GM19239 (cell line): ENCODE measurements around the gene PRKG1.
A peak's percentile ranks its signal among the peaks of the same experiment; 100 is the strongest.

ENCODE experiments used
- DNase-seq: peaks from one replicate; pipeline ENCODE4 v3.0.0; 2011; ENCODE audit warnings: low spot score; ENCODE audit not compliant: insufficient read length
- FAIRE-seq: peaks from 2 replicates; lab custom pipeline; 2011; peaks lifted over from hg19 to GRCh38; lab: Jason Lieb, UNC

PRKG1 gene

GRCh38 chr10:51877636-51878035 lies 803.3 kb downstream of the PRKG1 start:
- no peak for FAIRE-seq
- DNase-seq: no peak

DNA sequence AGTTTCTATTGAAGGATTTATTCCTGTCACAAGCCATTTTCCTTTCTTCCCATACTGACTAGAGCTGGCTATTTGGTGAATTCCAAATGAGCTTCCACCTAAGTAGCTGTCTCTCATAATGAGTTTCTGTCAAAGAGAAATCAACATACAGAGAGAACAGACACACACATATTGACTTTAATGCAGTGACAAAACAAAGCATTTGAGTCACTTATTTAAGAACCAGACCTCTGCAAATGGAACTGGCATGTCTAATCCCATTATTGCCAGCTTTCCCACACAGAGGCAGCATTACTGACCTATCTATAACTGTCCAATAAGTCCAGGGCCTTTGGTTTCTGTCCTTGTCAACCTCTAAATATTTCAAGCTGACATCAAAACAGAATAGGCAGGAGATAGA lies 804.4 kb downstream of the PRKG1 start:
- FAIRE-seq (no peak), DNase-seq (no peak)

- DNase-seq: no peak
- FAIRE-seq: peak; percentile 76
These were observed 805.0 kb downstream of the PRKG1 start for GRCh38 chr10:51879238-51879637.

DNA sequence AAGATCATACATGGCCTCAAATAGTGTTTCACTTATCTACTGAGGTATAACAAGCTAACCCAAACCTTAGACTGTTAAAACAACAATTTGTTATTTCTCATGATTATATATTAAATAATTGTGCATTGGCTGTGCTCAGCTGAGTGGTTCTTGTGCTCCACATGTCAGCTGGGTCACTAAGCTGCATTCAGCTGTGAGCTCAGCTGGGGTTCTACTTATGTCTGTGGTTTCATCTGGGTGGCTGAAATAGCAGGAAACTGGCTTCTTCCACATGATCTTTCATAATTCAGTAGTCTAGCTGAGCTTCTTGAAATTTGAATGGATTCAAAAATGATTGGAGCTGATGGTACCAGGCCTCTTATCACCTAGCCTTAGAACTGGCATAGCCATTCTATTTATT lies 806.9 kb downstream of the PRKG1 start:
- FAIRE-seq (no peak), DNase-seq (no peak)

DNA sequence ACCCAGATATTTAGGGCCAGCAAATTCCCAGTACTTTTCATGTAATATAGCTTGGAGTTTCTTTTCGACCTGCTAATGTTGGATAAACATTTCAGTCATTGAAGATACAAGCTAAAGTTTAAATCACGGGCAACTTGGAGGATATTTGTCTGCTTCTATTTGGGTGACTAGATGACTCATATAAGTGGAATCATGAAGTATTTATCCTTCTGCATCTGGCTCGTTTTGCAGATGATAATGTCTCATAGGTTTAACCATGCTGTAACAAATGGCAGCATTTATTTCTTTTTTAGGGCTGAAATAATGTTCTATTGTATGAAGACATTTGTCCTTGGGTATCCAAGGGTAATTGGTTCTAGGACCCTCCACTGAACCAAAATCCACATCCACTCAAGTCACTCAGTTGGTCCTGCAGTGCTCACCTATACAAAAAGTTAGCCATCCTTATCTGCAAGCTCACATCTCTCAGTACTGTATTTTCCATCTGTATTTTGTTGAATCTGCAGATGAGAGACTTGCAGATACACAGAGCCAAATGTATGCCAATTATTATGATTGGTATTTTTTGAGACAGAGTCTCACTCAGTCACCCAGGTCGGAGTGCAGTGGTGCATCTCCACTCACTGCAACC lies 812.3 kb downstream of the PRKG1 start:
- FAIRE-seq (no peak), DNase-seq (no peak)

DNA sequence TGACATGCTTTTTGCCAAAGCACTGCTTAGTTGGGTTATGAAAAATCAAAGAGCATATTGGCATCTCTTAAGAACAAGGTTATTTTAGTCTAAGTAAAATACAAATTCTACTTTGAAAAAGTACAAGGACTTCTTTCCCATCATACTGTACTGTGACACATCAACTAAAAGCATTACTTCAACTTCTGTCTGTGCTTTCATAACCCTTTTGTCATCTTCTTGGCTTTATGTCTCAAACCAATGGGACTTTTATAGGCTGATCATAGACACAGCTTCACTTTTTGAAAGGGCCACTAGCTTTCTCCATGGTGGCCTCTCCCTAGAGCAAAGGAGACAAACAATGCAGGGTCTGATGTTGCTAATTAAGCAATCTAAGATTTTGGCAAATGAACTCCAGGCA lies 814.0 kb downstream of the PRKG1 start:
- no peak for FAIRE-seq
- no peak for DNase-seq

- DNase-seq: no peak
These were observed 818.0 kb downstream of the PRKG1 start for GRCh38 chr10:51892313-51892712.

DNA sequence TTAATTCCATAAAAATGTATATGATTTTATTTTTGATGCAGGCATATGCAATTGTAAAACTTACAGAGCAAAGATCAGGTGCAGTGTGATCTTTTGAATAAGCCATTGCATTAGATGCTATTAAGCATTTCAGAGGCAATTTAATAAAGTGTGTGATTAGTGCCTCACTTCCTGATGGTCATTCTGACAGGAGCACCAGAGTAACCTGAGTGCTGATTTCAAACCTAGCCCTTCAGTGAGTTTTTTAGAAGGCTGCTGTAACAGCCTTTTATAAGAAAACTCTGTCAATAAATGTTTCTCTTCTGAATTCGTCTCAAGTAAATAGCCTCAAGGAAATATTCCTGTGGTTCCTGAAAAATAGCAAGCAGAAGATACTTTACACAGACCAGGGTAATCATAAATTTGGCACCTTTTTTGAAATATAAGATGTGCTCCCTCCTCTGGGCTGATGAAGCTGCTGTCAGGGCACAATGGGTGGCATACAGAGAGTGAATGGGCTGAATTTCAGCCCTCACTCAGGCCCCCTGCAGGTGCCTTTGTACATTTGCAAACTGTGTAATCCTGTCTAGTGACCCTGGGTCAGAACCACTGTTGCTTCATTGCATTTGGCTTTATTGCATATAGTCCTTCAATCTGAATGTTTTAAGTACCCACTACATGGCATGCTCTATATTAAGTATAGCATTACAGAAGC lies 818.8 kb downstream of the PRKG1 start:
- DNase-seq (no peak), FAIRE-seq (no peak)

More at GRCh38 chr10:51892313-51892712, 818.0 kb downstream of the PRKG1 start:
- no peak for FAIRE-seq

DNA sequence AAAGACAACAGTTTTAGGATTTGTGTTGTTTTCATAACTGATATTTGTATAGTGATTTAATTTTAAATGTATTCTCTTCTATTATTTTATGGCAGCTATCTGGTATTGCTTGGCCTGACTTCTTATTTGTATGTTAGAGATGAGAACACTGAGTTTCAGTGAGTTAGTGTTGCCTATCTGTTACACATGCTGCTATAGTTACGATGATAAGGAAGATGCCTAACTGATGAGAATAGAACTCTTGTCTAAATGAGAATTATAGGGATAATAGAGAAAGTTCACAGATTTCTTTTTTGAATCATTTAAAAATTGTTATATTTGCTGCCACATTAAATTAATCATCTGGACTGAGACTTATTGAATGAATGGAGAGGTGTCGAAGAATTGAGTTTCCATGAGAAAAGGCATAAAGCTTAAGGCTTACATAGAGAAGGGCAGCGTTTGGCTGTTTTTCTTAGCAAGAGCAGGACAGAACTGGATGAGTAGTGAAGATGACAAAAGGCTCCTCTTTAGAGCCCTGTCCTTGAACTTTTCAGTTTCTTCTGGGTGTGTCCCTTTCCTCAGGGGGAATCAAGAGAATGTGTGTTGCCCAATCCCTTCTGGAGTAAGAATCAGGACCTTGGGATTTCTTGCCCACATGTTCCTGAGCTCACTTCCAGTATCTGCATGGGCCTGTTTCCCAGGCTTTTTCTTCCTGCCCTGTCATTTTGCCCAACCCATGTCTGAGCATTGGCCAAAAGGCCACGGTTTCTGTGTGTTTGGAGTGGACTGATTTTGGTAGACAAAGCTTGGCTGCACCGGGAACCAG lies 820.7 kb downstream of the PRKG1 start:
- FAIRE-seq (no peak), DNase-seq (no peak)

- DNase-seq (no peak), FAIRE-seq (no peak)
These were observed 822.6 kb downstream of the PRKG1 start for GRCh38 chr10:51896849-51897248.

DNA sequence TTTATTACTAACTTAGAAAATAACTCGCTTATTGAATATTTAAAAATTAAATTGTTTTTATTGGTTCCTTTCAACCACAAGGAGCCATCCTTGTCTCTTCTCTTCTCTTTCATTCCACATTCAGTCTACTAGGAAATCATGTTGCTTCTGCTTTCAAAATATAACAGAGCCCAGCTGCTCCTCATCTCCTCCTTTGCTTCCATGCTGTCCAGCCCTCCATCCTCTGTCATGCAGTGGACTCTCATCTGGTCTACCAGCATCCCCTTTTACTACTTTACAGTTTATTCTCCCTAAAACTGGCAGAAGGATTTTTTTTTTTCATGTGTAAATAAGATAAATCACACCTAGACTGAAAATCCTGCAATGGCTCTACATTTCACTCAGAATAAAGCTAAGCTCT lies 823.3 kb downstream of the PRKG1 start:
- FAIRE-seq (no peak), DNase-seq (no peak)

DNA sequence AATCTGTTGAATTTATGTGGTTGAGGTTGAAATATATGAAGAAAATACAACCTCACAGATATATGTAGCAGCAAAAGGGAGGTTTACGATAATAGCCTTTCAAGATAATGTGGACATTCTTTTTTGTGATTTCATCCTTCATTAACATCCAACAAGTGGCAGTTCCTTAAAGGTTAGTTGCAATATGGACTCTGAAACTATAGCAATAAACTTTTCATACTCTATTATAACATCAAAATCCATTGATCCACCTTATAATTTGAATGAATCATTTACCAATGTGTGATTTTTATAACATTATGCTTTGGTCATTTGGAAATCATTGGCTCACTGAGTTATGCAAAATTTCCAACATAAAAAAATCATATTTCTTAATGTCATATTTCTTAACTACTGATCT lies 825.9 kb downstream of the PRKG1 start:
- FAIRE-seq: no peak
- no peak for DNase-seq

DNA sequence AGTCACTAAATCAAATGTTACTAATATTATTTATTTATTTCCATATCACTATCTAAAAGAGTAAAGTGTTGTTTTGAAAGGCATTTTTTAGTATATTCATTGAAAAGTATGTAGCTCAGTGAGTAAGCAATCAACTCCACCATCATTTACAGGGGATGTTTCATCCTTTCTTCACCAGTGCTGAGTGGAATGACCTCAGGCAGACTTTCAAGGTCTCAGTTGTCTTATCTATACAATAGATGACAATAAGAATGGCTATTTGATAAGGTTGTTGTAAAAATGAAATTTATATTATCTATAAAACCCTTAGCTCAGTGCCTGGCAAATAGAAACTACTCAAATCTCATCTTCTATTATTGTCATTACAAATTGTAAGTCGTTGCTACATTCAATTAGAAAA lies 829.4 kb downstream of the PRKG1 start:
- DNase-seq (no peak), FAIRE-seq (no peak)

DNA sequence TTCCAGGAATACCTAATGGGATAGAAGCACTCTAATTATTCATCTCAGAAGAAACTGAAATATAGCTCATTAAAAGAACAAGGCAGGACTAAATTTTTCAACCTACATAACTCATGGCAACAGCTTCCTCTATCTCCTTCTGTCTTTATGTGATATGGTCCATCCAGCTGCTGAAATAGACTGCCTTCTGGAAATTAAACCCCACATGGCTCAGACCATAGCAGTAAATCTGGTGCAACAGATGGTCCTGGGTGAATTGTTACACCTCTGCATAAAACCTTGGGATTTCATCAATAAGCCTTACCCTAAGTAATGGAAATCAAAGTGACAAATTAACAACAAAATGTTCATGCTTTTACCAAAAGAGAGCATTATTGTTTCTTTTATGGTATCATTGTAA lies 830.7 kb downstream of the PRKG1 start:
- DNase-seq (no peak), FAIRE-seq (no peak)

GRCh38 chr10:51907361-51907760 lies 833.1 kb downstream of the PRKG1 start:
- FAIRE-seq (no peak), DNase-seq (no peak)

DNA sequence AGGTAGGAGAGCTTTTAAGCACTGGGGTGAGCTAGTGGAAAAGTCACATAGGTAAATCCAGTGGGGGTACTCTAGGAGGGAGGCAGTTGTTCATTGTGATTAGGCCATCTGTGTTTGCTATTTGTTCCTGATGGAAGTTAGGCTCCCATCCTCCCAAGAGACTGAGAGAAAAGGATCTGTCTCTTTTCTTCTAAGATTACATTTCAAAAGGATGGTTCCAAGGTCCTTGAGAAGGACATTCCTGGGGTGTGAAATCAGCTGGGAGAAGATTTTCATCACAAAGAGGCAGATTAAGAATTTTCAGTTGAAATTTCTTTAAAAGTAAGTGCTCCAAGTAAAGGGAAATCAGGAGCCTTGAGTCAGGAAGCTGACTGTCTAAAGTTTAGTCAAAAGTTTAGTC lies 835.9 kb downstream of the PRKG1 start:
- DNase-seq (no peak), FAIRE-seq (no peak)

DNA sequence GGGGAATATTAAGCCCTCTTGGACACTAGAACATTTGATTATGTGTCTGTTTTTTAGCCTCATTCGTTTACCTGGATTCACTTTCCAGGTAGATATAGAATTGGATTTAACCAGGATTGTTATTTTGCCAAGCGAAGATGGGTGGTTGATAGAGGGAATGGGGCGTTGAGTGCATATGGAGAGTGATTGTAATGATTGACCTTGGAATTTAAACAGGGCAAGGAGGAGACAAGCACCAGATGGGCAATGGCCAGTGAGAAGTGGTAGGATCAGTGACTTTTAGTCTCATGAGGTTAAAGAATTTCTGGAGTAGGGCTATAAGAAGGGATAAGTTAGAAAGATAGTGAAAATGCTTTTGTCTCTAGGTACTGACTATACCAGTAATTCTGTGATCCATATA lies 836.3 kb downstream of the PRKG1 start:
- DNase-seq (no peak), FAIRE-seq (no peak)

GRCh38 chr10:51911723-51912122 lies 837.4 kb downstream of the PRKG1 start:
- DNase-seq: no peak
- FAIRE-seq: no peak

GRCh38 chr10:51915031-51915542 lies 840.8 kb downstream of the PRKG1 start:
- FAIRE-seq (no peak), DNase-seq (no peak)

DNA sequence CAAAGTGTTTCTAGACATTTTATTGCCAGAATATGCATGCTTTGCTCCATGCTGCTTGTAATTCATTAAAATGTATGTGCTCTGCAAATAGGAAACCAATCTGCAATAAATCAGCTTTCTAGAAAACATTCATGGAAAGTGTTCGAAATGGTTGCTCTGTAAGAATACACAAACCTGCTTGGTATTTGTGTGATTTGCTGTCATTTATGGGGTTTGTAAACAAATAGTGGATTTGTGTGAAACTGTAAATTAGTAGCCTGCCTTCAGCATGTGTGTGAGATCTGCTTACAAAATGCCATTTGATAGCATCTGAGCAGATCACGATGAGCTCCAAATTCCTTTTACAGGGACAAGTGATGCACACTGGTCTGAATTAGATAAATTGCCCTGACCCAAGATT lies 844.2 kb downstream of the PRKG1 start:
- FAIRE-seq: no peak
- DNase-seq: no peak

GRCh38 chr10:51918884-51919325 lies 844.6 kb downstream of the PRKG1 start:
- DNase-seq (no peak), FAIRE-seq (no peak)
